Measurements from ENCODE around the gene GRK4. TPM values are rescaled to one million over a fixed set of nuclear protein-coding genes. Genes with fewer than 3 reads are reported as not detected.

Gene GRK4
- total and polyA plus RNA-seq, 2 of the 4 experiments (the other 2 are of a cell fraction): 1.6 to 2.2 TPM

- Histone ChIP-seq H3K9me1 (ENCODE audit: insufficient read depth, low read length) (peaks cover 13% of the 10 kb centered on the region), H3K4me1 (ENCODE audit: control insufficient read depth, insufficient read depth, low read length) (peaks cover 4% of the 10 kb centered on the region; the same call in 1 of the 2 replicates), H4K20me1 (ENCODE audit: insufficient read depth, low read length) (peaks cover 42% of the 10 kb centered on the region), H4K91ac (ENCODE audit: insufficient read depth, low read depth, low read length) (peak overlapping the region; percentile 66; the same call in 1 of the 2 replicates), H2BK120ac (ENCODE audit: low read depth, low read length) (no peak overlapping the region), H2BK15ac (ENCODE audit: low read depth, low read length) (no peak overlapping the region), H3K56ac (ENCODE audit: extremely low read depth, insufficient read depth, low read length) (peak overlapping the region; percentile 41; the same call in 1 of the 2 replicates), H3K23ac (ENCODE audit: low read depth, low read length) (0 out of 2 replicates have a peak overlapping the region, but pooled peaks have one; percentile 24), H2BK5ac (ENCODE audit: low read depth, low read length, poor library complexity, severe bottlenecking) (peak overlapping the region; percentile 58), H4K8ac (ENCODE audit: low read depth in 2 of 2, low read length in 2 of 2) (peak overlapping the region in 1 of 2 experiments; percentile 83; a peak in 1 of 4 replicates), H3K4me3 (ENCODE audit: insufficient read depth, low read depth, low read length) (peak overlapping the region; percentile 97), H3K9me3 (ENCODE audit: control insufficient read depth, insufficient read depth, low read length) (no peaks in the 10 kb centered on the region), H2AK9ac (replicated peaks; ENCODE audit: low read depth, low read length, poor library complexity) (peak overlapping the region; percentile 81), H3K14ac (replicated peaks; ENCODE audit: low read depth, low read length) (peak overlapping the region; percentile 72; the same call in 1 of the 2 replicates), H3K27me3 (ENCODE audit: control insufficient read depth, insufficient read depth, low read length) (no peaks in the 10 kb centered on the region), H3K4ac (ENCODE audit: low read depth, low read length) (peak overlapping the region; percentile 54), H3K27ac (ENCODE audit: insufficient read depth, low read length) (peak overlapping the region; percentile 84), H2BK20ac (ENCODE audit: low read depth, low read length) (no peak overlapping the region), H2AK5ac (ENCODE audit: low read depth, low read length) (peak overlapping the region; percentile 63), H2AFZ (replicated peaks; ENCODE audit: low read length, poor library complexity) (peak overlapping the region; percentile 100), H3K9ac (ENCODE audit: low read depth, low read length) (peak overlapping the region; percentile 80), H3K18ac (ENCODE audit: low read depth, low read length) (no peak overlapping the region), H3K4me2 (ENCODE audit: low read depth, low read length) (peak overlapping the region; percentile 90), H4K5ac (ENCODE audit: low read depth, low read length) (no peak overlapping the region), H3K79me1 (ENCODE audit: low read depth in 1 of 2, low read length in 2 of 2) (peaks cover 8 to 36% of the 10 kb centered on the region in 2 experiments; a peak in 3 of 4 replicates), H3K36me3 (ENCODE audit: control insufficient read depth, insufficient read depth, low read length) (no peaks in the 10 kb centered on the region)
- CTCF ChIA-PET: no interaction called here
- no TSS peak for BruUV-seq (replicated peaks)
- TF ChIP-seq POLR2A (IDR thresholded peaks at IDR 0.05; ENCODE audit: low read depth, low read length): peak; percentile 58
- no peak for TF ChIP-seq BHLHE40 (IDR thresholded peaks at IDR 0.05; ENCODE audit: low read depth, low read length)
- no peak for TF ChIP-seq CEBPB (IDR thresholded peaks at IDR 0.05; ENCODE audit: low read depth, low read length)
- peak; percentile 83 for TF ChIP-seq MAZ (IDR thresholded peaks at IDR 0.05; ENCODE audit: borderline replicate concordance, low read depth, low read length)
- no peak for TF ChIP-seq RAD21 (IDR thresholded peaks at IDR 0.05; ENCODE audit: low read length)
- no peak for TF ChIP-seq USF2 (IDR thresholded peaks at IDR 0.05; ENCODE audit: low read depth, low read length)
- no peak for TF ChIP-seq CTCF (conservative IDR thresholded peaks at IDR 0.05; ENCODE audit: low read depth, low read length)
- no peak for TF ChIP-seq NFE2L2 (IDR thresholded peaks at IDR 0.05; ENCODE audit: low read depth, low read length)
- TF ChIP-seq MAFK (IDR thresholded peaks at IDR 0.05; ENCODE audit: low read depth, low read length): no peak
- no peak for TF ChIP-seq ELK1 (IDR thresholded peaks at IDR 0.05; ENCODE audit: borderline replicate concordance, low read depth, low read length)
- no peak for TF ChIP-seq FOS (IDR thresholded peaks at IDR 0.05; ENCODE audit: low read depth, low read length)
- no peak for TF ChIP-seq SMC3 (IDR thresholded peaks at IDR 0.05; ENCODE audit: low read depth, low read length)
- TF ChIP-seq MXI1 (IDR thresholded peaks at IDR 0.05; ENCODE audit: borderline replicate concordance, low read depth, low read length): no peak
- no peak for TF ChIP-seq RCOR1 (IDR thresholded peaks at IDR 0.05; ENCODE audit: insufficient replicate concordance, low read length)
- in situ Hi-C loops (cut with MboI; ENCODE audit: low sequenced_read_pairs): no loop called here
- WGBS, 2 experiments (ENCODE audit: extremely low coverage in 2 of 2, insufficient read length in 1 of 2): no CpG with 5 or more reads among the region's 60 CpGs
- peak; percentile 57 for DNase-seq
- POLR2A ChIA-PET (ENCODE audit: unreplicated experiment): no interaction called here
- intact Hi-C loops (cut with micrococcal nuclease): no loop called here
- dilution Hi-C loops (cut with HindIII; ENCODE audit: low sequenced_read_pairs, unreplicated experiment): no loop called here
- peak; percentile 9 for ATAC-seq (ENCODE audit: low read depth)
These were observed 111.7 kb downstream of the GRK4 start for GRCh38 chr4:3074846-3075651.
